Gastrocnemius medialis (tissue), 4 donors: ENCODE results near the gene ADGRD2.

Source experiments
- CTCF ChIP-seq, 5 experiments: fragments of 450-650 bp in 3 of 5; fragments of 200-600 bp in 2 of 5; sonication (generic) in 2 of 5; IDR thresholded peaks in 4 of 5; conservative IDR thresholded peaks in 1 of 5; 1 replicate in 4 of 5; 2 replicates in 1 of 5; pipeline ENCODE4 v1.5.1; 2016 to 2019; ENCODE audit warnings: antibody characterized with exemption in 5 of 5, mild to moderate bottlenecking in 3 of 5, moderate library complexity in 3 of 5
- POLR2A ChIP-seq, 2 donors: fragments of 450-650 bp; IDR thresholded peaks; one replicate each; pipeline ENCODE4 v1.6.1; 2017; ENCODE audit warnings: antibody characterized with exemption in 2 of 2, mild to moderate bottlenecking in 2 of 2, moderate library complexity in 2 of 2

- TF ChIP-seq POLR2A (IDR thresholded peaks at IDR 0.05) (no peak), CTCF (IDR thresholded peaks at IDR 0.05 in 4 of 5, conservative IDR thresholded peaks at IDR 0.05 in 1 of 5) (no peak)
Observed at GRCh38 chr9:124470306-124470705, 20.1 kb downstream of the ADGRD2 start.
